ENCODE data around the gene RPL5.
"Not testable (repeated sequence)": the region's sequence is repeated elsewhere in the genome, so short reads cannot be mapped to it uniquely, and the experiment has no call there.

Gene RPL5

DNA sequence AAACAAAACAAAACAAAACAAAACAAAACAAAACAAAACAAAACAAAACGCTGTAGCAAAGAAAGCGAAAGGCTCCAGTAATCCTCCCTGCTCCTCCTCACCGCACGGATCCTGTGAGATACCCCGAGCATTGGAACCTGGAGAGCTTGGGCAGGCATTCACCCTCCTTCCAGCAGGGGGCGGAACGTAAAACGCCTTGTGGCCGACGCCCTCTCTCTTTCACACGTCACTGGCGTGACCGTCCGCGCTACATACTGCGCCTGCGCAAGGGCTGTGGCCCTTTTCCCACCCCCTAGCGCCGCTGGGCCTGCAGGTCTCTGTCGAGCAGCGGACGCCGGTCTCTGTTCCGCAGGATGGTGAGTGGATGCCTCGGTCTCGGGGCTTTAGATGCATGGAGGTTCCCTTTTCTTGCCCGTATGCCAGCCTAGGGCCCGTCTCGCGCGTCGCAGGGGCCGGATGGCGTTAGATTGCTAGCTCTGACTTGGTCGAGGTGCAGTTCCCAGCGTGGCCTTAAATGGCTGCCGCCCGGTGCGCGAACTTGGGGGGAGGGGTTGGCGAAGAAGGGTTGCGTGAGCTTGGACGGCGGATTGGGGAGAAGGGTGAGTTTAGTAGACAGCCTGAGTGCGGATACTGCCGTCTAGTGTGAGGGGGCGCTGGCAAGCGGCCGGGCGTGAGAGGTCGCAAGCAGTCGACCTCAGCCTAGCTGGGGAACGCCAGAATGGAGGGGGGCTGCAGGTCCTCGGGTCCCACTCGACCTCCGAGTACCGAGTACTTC lies at the start of gene RPL5:
RPL5 (plus strand) TSS at position 279 of the 775 bp plus-strand sequence; CDS start at position 354, 75 bp downstream.
- peak; percentile 64 to 99 (median 94) for DNase-seq

DNA sequence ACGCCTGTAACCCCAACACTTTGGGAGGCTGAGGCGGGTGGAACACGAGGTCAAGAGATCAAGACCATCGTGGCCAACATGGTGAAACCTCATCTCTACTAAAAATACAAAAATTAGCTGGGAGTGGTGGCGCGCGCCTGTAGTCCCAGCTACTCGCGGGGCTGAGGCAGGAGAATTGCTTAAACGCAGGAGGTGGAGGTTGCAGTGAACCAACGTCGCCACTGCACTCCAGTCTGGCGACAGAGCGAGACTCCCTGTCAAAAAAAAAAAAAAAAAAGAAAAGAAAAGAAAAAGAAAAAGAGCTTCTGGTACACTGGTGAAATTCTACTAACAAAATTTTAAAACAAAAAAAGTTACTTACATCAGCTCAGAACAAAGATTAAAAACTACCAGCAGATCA lies 48.3 kb upstream of the RPL5 start:
- not testable (repeated sequence) for DNase-seq

DNA sequence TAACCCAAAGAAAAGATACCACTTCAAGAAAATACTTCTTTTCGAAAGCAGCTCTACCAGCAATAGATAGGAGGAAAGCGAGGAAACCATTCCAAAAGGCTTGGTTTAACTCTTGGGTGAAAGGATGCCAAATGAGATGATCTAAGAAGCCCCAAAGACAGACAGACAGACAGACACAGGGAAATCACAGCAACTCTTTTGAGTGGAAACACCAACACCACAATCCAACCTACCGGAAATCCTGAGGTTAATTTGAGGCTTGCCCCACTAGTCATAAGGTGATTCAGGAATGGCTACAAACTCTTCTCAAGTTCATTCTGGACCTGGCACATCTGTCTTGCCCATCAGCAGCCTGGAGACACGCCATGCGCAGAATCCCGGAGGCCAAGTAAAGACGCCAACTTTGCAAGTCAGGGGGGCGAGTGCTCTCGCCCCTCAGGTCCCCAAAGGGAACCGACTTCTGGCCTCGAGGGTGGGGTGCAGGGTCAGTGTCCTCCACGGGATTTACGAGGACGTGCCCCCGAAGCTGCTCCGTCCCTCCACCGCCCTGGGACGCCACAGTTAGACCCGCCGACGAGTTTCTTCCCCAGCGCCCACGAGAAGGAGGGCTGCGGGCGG lies 47.7 kb upstream of the RPL5 start:
- DNase-seq: peak in 19 of 56 donors; percentile 16 to 56 (median 35)

DNA sequence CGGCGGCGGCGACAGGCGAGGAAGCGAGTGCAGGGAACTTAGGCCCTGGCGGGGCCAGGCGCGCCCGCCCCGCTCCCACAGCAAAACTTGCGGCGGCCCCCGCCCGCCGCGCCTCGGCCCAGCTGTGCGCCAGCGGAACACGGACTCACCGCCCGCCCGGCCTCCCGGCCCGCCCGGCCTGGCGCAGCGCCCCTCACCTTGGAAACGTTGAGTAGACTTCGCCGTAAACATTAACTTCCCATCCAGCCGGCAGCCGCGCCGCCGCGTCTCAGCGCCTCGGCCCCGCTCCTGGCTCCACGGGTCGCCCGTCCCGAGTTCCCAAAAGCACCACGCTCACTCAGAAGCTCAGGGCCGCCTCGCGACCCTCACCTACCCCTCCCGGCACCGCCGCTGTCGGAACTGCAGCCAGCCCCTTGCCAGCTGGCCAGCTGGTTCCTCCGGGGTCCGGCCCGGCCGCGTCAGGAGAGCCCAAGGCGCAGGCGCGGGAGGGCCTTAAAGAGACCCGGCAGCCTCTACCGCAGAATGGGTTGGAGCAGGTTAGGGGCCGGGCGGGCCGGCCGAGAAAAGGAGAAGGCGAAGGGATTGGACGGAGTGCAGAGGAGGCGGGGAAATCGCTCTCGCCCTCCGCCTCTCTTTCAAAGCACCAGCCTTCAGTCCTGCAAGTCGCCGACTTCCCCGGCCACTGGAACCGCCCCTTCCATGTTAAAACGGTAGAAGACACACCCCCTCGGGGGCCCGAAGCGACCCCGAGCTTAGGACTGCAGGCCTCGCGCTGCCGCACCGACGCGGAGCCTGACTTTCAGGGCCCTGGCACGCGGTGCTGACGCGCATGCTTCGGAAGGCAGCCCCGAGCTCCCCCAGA lies 47.0 kb upstream of the RPL5 start, which contains the start of gene EVI5:
EVI5 (minus strand) TSS at position 470 of the 862 bp plus-strand sequence. CDS start 48,562 bp downstream, outside the sequence.
- peak; percentile 38 to 91 (median 81) for DNase-seq

DNA sequence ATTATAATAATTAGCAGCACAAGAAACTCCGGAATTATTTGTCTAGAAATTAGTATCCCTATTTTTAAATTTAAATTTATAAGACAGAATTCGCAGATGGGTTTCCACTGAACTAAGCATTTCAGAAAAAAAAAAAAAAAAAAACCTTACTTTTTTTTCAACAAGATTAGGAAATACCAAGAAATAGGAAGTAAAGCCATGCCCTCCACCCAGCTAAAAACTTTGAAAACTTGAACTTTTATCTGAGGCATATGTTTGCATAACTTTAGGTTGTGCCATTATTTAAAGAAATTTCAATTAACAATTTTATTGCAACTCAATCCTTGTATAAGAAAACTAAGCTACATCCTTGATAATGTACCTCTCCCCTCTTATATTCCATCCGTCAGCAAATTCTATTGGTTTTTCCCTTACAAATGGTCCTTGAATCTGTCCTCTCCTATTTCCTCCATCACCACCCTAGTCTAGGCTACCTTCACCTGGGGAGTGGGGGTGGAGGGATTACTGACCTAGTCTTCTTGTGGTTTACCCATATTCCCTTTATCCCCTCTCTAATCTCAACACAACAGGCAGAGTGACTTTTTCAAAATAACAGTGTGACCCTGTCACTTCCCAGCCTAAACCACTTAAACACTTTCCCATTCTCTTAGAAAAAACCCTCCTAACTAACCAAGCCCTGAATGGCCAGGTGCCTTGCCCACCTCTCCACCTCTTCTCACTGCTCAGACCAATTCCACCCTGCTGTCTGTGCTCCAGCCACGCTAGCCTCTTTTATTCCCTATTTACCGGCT lies 45.5 kb upstream of the RPL5 start:
- no peak for DNase-seq

DNA sequence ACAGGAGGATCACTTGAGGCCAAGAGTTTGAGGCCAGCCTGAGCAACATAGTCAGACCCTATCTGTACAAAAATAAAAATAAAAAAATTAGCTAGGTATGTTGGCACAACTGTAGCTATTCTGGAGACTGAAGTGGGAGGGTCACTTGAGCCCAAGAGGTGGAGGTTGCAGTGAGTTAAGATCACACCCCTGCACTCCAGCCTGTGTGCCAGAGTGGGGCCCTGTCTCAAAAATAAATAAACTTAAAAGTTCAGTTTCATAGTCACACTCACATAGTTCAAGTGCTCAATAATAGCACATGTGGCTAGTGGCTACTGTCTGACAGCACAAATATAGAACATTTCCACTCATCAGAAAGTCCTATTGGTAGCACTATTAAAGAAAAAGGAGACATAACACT lies 41.8 kb upstream of the RPL5 start:
- no peak for DNase-seq

DNA sequence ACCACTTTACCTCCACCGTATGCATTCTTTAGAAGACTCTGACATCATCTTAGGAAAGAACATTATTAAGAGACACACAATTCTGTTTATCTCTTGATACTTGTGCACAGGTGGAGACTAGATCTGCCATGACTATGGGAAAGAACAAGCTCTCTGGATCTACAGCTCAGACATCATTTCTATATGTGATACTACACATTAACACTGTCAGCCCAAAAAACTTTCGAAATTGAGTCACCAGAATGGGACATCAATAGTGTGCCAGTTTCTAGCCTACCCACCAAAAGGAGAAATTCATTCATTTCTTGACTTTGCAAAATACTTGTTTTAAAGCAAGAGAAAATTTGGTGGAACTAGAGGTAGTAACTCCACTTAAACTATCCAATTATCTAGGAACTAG lies 41.0 kb upstream of the RPL5 start:
- DNase-seq: no peak

DNA sequence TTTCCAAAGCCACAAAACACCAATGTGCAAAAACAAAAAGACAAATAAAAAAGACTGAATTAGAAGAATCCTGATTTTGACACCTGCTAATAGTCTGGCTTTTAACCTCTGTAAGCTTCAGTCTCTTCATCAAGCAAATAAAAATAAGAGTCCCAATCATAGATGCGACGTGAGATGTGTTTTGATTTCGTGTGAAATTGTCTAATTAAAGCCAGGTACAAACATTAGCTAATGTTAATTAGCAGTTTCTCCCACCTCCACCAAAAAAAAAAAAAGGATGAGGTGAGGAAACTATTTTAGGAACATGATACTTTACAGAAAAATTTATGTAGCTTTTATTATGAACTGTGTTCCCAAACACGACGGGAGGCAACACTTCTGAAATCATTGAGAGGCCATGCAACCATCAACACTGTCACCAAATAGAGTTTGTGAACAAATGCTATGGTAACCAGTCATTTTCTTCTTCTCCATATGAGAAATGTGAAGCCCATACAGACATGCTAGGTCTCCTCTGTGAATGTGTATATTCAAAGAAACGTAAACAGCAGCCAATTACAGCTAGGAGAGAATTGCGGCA lies 40.3 kb upstream of the RPL5 start:
- no peak for DNase-seq

DNA sequence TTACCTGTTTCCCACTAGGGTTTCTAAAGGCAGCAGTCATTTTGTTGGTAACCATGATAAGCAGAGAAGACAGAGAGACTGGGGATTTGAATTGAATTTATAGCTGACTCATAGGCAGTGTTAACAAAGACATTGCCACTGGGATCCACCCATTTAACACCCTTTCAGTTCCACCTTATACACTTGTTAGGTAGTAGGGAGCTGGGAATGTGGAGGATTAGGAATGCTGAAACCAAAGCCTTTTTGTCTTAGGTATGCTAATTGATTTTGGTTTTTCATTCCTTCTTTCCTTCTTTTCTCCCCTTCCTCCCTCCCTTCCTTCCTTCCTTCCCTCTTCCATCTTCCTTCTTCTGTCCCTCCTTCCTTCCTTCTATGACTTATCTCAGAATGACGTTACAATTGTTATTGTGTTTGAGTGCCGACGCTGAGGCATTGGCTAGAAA lies 39.5 kb upstream of the RPL5 start:
- DNase-seq: no peak

DNA sequence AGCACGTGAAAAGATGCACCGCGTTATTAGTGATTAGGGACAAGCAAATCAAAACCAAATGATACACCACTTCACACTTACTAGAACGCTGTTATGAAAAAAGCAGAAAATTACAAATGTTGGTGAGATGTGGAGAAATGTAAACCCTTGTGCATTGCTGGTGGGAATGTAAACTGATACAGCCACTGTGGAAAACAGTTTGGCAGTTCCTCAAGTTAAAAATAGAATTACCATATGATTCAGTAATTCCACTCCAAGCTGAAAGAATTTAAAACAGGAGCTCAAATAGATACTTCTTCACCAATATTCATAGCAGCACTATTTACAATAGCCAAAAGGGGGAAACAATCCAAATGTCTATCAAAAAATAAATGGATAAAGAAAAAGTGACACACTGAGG lies 36.7 kb upstream of the RPL5 start:
- no peak for DNase-seq

DNA sequence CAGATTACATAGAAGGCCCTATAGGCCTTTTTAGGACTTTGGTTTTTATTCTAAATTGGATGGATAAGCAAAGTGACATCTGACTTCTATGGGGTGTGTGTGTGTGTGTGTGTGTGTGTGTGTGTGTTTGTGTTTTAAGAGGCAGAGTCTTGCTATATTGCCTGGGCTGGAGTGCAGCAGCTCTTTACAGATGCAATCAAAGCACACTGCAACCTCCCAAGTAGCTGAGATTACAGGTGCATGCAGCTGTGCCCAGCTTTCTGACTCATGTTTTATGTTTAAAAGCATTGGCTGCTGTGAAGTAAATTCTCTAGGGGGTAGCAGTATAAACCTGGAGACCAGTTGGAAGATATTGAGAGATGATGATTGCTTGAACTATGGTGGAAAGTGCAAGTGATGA lies 34.5 kb upstream of the RPL5 start:
- DNase-seq: no peak

DNA sequence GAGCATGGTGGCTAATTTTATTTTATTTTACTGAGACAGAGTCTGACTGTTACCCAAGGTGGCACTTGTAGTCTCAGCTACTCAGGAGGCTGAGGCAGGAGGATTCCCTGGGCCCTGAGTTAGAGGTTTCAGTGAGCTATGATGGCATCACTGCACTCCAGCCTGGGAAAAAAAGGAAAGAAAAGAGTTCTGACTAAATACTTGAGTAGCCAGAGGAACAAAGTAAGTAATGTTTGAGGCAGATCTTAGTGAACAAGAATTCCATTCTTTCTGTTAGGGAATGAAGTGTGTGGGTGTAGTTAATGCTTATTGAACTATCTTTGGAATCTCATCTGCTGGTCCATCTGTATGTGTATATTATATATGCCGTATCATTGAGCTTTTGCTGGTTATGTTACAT lies 33.9 kb upstream of the RPL5 start:
- no peak for DNase-seq

DNA sequence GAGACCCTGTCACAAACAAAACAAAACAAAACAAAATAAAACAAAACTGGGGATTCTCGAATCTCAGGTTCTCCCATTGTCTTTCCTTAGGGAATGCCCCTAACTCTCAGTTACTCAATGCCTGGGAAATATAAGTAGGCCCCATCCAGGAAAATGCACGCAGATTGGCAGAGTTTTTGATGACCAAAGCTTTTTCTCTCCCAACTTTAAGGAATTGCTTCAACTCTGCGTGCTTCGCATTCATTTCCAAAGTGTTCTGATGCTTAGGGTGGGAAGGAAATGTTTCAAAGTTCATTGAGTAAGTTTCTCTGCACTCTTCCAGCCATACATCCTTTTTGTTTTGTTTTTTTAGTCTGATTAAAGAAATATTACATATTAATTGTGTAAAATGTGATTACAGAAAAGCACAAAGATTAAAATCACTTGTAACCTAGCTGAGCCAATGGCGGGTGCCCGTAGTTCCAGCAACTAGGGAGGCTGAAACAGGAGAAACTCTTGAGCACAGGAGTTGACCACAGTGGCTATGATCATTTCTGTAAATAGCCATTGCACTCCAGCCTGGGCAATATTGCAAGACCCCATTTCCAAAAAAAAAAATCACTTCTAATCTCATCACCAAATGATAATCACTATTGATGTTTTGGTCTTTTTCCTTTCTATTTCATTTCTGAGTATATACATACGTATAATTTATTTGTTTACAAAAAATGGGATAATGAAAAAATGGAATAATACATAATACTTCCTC lies 28.5 kb upstream of the RPL5 start:
- no peak for DNase-seq

DNA sequence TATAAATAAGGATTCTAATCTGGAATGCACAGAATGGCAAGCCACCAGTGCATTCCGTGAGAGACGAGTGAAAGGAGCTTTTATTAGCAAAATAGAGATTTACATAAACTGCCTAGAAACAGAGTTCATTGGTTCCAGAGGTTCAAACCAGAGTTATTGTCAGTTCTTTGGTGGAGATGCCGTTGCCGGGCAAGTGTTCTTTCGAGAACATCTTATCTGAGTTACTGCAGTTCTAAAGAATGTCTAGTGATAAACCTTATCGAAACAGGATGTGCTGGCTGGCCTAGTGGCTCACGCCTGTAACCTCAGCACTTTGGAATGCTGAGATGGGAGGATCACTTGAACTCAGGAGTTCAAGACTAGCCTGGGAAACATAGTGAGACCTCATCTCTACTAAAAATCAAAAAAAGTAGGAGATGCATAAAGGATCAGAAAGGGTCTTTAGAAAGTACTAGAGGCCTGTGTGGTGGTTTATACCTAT lies 27.1 kb upstream of the RPL5 start:
- DNase-seq: peak in 37 of 56 donors; percentile 2 to 67 (median 29)

DNA sequence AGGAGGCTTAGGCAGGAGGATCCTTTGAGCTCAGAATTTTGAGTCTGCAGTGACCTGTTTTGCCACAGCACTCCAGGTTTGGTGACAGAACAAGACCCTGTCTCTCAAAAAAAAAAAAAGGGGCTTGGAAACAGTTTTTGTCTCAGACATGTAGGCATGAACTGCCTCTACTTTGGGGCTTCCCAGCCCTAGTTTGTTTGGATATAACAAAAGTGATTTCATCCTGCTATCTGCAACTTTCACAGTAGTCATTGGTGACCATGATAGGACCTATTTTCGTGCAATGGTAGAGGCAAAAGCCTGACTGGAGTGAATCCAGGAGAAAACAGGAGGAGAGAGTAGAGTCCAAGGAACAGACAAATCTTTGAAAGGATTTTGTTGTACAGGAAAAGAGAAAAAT lies 26.6 kb upstream of the RPL5 start:
- DNase-seq: no peak

DNA sequence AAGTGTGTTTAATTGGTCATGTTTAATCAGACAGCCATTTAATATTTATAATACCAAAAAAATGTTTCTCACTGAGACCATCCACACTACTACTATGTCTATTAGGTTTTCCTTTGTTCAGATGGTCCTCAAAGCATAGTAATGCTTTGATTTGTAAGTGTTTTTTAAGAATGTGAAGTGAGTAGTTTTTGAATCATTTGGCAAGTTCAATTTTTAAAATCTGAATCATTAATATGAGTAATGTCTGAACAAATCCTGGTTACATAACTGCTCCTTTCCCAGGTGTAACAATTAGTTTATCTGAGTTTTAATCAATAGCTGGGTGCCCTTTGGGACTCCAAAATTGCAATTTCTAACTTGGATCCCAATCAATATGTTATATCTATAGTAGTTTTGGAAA lies 23.5 kb upstream of the RPL5 start:
- no peak for DNase-seq

DNA sequence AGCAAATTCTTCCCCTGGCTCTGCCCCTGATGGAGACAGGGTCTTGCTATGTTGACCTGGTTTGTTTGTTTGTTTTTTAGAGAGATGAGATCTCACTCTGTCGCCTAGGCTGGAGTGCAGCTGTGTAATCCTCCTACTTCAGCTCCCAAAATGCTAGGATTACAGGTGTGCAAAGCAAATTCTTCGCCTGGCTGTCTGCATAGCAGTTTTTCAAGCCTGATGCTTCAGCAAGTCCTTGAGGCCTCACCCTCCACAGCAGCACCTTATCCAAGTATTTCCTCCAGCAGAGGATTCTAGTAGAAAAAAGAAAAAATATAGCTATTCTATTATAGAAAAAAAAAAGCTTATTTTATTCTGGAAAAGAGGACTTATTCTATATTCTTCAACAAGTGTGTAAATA lies 15.1 kb upstream of the RPL5 start:
- DNase-seq: no peak

DNA sequence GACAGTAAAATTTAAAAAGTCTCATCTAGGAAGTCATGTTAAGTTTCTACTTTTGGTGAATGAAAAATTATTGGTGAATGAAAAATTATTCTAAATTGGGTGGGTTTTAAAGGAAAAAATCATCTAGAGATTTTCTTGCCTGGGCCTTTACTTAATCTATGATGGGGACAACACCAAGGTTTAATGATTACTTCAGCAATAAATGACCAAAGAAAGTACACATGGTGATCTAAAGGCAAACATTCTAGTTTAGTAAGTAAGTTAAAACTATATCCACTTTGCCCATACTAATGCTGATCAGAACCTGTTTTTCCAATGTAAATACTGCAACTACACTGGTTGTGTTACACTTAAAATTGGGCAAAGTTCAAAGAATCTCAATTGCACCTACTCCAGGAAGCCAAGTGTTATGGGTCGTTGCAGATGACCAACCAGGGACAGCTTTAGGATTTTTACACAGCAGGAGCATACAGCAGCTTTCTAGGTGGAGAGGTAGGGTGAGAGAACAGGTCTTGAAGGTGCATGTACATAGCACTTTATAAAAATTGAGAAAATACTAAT lies 14.6 kb upstream of the RPL5 start:
- no peak for DNase-seq

DNA sequence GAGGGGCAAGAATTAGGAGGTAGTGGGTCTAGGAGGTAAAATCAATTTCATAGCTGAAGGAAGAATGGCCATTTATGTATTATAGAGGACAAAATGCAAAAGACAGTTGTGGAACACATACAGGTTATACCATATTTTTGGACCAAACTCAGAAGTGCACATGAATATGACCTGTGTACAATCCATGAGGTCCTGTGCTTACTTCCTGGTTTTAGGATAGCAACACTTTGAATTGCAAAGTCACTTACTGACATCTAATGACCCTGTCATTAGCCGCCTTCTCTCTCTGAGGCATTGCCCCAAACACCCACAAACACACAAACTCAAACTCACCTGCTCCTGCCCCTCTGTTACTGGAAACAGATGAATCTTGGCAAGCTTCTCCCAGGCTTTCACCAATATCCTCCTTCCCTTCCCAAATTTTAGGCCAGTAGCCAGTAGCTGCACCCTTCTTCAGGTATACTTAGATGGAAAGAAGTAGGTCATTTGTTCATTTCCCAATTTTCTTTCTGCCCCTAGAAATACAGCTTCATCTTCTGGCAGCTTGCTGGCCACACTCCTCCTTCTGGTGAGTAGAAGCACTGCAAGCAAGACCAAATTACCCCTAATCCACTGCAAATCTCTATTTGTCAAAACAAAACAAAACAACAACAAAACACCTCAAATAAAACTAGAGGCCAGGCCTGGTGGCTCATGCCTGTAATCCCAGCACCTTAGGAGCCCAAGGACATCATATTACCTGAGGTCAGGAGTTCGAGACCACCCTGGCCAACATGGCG lies 13.7 kb upstream of the RPL5 start:
- peak in 2 of 56 donors; percentile 2 to 4 for DNase-seq
